MCF 10A (cell line): ENCODE data around the gene CRACR2B. TPM values are rescaled to one million over a fixed set of nuclear protein-coding genes. Genes with fewer than 3 reads are reported as not detected.

Experiments
- BruUV-seq: library from RNA; stranded (reverse); fragments of 400-500 nt; replicated peaks from 2 replicates; lab custom pipeline; 2021; lab: Mats Ljungman, UMichigan
- CTCF ChIA-PET: fragments of 300-600 bp; sonication (Branson Sonifier 250); formaldehyde crosslinking; extraction: SDS; loops from one replicate; lab custom pipeline; 2021; ENCODE audit warnings: antibody characterized with exemption, inconsistent platforms; lab: Yijun Ruan, JAX
- POLR2A ChIA-PET: fragments of 300-600, 350-650 bp; sonication (Branson Sonifier 250); formaldehyde crosslinking; extraction: SDS; loops from one replicate; lab custom pipeline; 2020; ENCODE audit warnings: antibody characterized with exemption, inconsistent platforms; lab: Yijun Ruan, JAX
- DNase-seq: peaks from one replicate; pipeline ENCODE4 v3.0.0-alpha.2; 2018; ENCODE audit not compliant: unreplicated experiment
- H3K27ac Mint-ChIP-seq: one replicate; pipeline ENCODE4 v1.8.0; 2022; ENCODE audit warnings: mild to moderate bottlenecking, low read depth, mixed read lengths; ENCODE audit not compliant: unreplicated experiment
- H3K27me3 Mint-ChIP-seq: one replicate; pipeline ENCODE4 v1.8.0; 2022; ENCODE audit warnings: mixed read lengths; ENCODE audit not compliant: insufficient read depth, unreplicated experiment
- H3K36me3 Mint-ChIP-seq: one replicate; pipeline ENCODE4 v1.8.0; 2022; ENCODE audit warnings: mild to moderate bottlenecking, moderate library complexity, mixed read lengths; ENCODE audit not compliant: insufficient read depth, unreplicated experiment
- H3K4me1 Mint-ChIP-seq: one replicate; pipeline ENCODE4 v1.8.0; 2022; ENCODE audit warnings: mixed read lengths; ENCODE audit not compliant: insufficient read depth, unreplicated experiment
- H3K4me3 Mint-ChIP-seq: one replicate; pipeline ENCODE4 v1.8.0; 2022; ENCODE audit warnings: mild to moderate bottlenecking, moderate library complexity, mixed read lengths; ENCODE audit not compliant: unreplicated experiment
- H3K9me3 Mint-ChIP-seq: one replicate; pipeline ENCODE4 v1.8.0; 2022; ENCODE audit warnings: mixed read lengths; ENCODE audit not compliant: unreplicated experiment
- CTCF ChIP-seq: fragments of 200-600 bp; IDR thresholded peaks from one replicate; pipeline ENCODE4 v1.8.0; 2022; ENCODE audit warnings: antibody characterized with exemption, mild to moderate bottlenecking; ENCODE audit not compliant: unreplicated experiment
- intact Hi-C: fragments of 100-400 bp; cut with micrococcal nuclease; formaldehyde crosslinking; loops from 2 replicates; pipeline ENCODE4 v1.14.1; 2022
- total RNA-seq: library from RNA; stranded (reverse); gene quantifications from 2 replicates; pipeline ENCODE4 v1.2.3, GENCODE V29; 2022

CRACR2B gene
- total RNA-seq, 1 experiment from 2014 or later = 1.2 TPM

- ChIA-PET POLR2A (interaction anchor here (0.6 to 1.5 kb wide), 3 partner anchors 8 to 35 kb away, joined by 3 read pairs; partner anchors contain the start of gene CHID1), CTCF (no interaction called here)
- no peak overlapping the region for H3K4me3 Mint-ChIP-seq
- DNase-seq = no peak
- no TSS peak for BruUV-seq
- H3K36me3 Mint-ChIP-seq = peaks cover 32% of the 10 kb centered on the region
- no peak overlapping the region for H3K27ac Mint-ChIP-seq
- TF ChIP-seq CTCF = no peak
- no peaks in the 10 kb centered on the region for H3K9me3 Mint-ChIP-seq
- H3K4me1 Mint-ChIP-seq = no peaks in the 10 kb centered on the region
- no peaks in the 10 kb centered on the region for H3K27me3 Mint-ChIP-seq
- intact Hi-C loops = no loop called here
Observed at GRCh38 chr11:875769-876301, 48.1 kb downstream of the CRACR2B start.

GRCh38 chr11:876545-876944 lies 48.8 kb downstream of the CRACR2B start:
- TF ChIP-seq CTCF = no peak
- ChIA-PET CTCF (interaction anchor here (0.6 kb wide), 3 partner anchors 51 to 1312 kb away, joined by 3 to 4 read pairs (median 3); no protein-coding TSS in a partner anchor), POLR2A (interaction anchor here (0.6 to 1.5 kb wide), 3 partner anchors 9 to 683 kb away, joined by 3 to 4 read pairs (median 3); partner anchors contain the start of gene CHID1)
- no peaks in the 10 kb centered on the region for H3K9me3 Mint-ChIP-seq
- no peak for DNase-seq
- no peaks in the 10 kb centered on the region for H3K27me3 Mint-ChIP-seq
- no peak overlapping the region for H3K4me3 Mint-ChIP-seq
- H3K36me3 Mint-ChIP-seq = peaks cover 38% of the 10 kb centered on the region
- intact Hi-C loops = no loop called here
- no TSS peak for BruUV-seq
- no peaks in the 10 kb centered on the region for H3K4me1 Mint-ChIP-seq
- H3K27ac Mint-ChIP-seq = no peak overlapping the region

GRCh38 chr11:877565-877964 lies 49.8 kb downstream of the CRACR2B start:
- no peak for DNase-seq
- Mint-ChIP-seq H3K27me3 (no peaks in the 10 kb centered on the region), H3K27ac (no peak overlapping the region), H3K9me3 (no peaks in the 10 kb centered on the region), H3K4me1 (no peaks in the 10 kb centered on the region), H3K36me3 (peaks cover 38% of the 10 kb centered on the region), H3K4me3 (no peak overlapping the region)
- ChIA-PET POLR2A (interaction anchor here (1.4 kb wide), 1 partner anchor 10 kb away, joined by 4 read pairs; no protein-coding TSS in a partner anchor), CTCF (interaction anchor here (0.6 to 0.8 kb wide), 2 partner anchors 31 to 39 kb away, joined by 3 read pairs; no protein-coding TSS in a partner anchor)
- intact Hi-C loops = no loop called here
- no TSS peak for BruUV-seq
- no peak for TF ChIP-seq CTCF

- no TSS peak for BruUV-seq
- H3K27ac Mint-ChIP-seq = no peak overlapping the region
- POLR2A ChIA-PET = no interaction called here
Observed at GRCh38 chr11:880447-880846, 52.7 kb downstream of the CRACR2B start.

More at GRCh38 chr11:880447-880846, 52.7 kb downstream of the CRACR2B start:
- Mint-ChIP-seq H3K27me3 (no peaks in the 10 kb centered on the region), H3K4me3 (no peak overlapping the region), H3K4me1 (no peaks in the 10 kb centered on the region), H3K36me3 (peaks cover 22% of the 10 kb centered on the region), H3K9me3 (no peaks in the 10 kb centered on the region)
- CTCF ChIA-PET = interaction anchor here (0.6 kb wide), 1 partner anchor 185 kb away, joined by 4 read pairs; the partner anchor contains the start of gene TMEM80
- intact Hi-C loops = no loop called here
- no peak for TF ChIP-seq CTCF
- no peak for DNase-seq

Other genes with a start within 250 kb of the CRACR2B start
- 7.7 and 9.5 TPM in 2 replicates for gene IRF7, start 212.0 kb upstream of the CRACR2B start, total RNA-seq
- gene CDHR5, start 203.0 kb upstream of the CRACR2B start, total RNA-seq = not detected in 2 replicates
- gene SCT, start 200.7 kb upstream of the CRACR2B start, total RNA-seq = not detected in 2 replicates
- 0.44 and 1.3 TPM in 2 replicates for gene DRD4, start 190.7 kb upstream of the CRACR2B start, total RNA-seq
- gene DEAF1, start 132.7 kb upstream of the CRACR2B start, total RNA-seq = 46.8 and 54.1 TPM in 2 replicates
- gene TMEM80, start 132.1 kb upstream of the CRACR2B start, total RNA-seq = 12.2 and 12.8 TPM in 2 replicates
- 109 and 119 TPM in 2 replicates for gene EPS8L2, start 121.7 kb upstream of the CRACR2B start, total RNA-seq
- gene TALDO1, start 80.5 kb upstream of the CRACR2B start, total RNA-seq = 93.8 and 137 TPM in 2 replicates
- 54.6 and 67.7 TPM in 2 replicates for gene GATD1, start 50.4 kb upstream of the CRACR2B start, total RNA-seq
- not detected in 2 replicates for gene CEND1, start 37.8 kb upstream of the CRACR2B start, total RNA-seq
- 34.0 and 36.5 TPM in 2 replicates for gene SLC25A22, start 29.6 kb upstream of the CRACR2B start, total RNA-seq
- 15.8 and 22.1 TPM in 2 replicates for gene PIDD1, start 22.7 kb upstream of the CRACR2B start, total RNA-seq
- gene RPLP2, start 18.0 kb upstream of the CRACR2B start, total RNA-seq = 1,886 and 2,142 TPM in 2 replicates
- gene PNPLA2, start 9.0 kb upstream of the CRACR2B start, total RNA-seq = 100 and 112 TPM in 2 replicates
- gene CD151, start 5.0 kb downstream of the CRACR2B start, total RNA-seq = 404 and 412 TPM in 2 replicates
- 96.9 and 118 TPM in 2 replicates for gene POLR2L, start 14.6 kb downstream of the CRACR2B start, total RNA-seq
- 118 and 148 TPM in 2 replicates for gene TSPAN4, start 14.9 kb downstream of the CRACR2B start, total RNA-seq
- gene CHID1, start 82.9 kb downstream of the CRACR2B start, total RNA-seq = 82.1 and 94.8 TPM in 2 replicates
- gene AP2A2, start 98.0 kb downstream of the CRACR2B start, total RNA-seq = 70.5 and 70.6 TPM in 2 replicates
- not detected in 2 replicates for gene MUC6, start 208.8 kb downstream of the CRACR2B start, total RNA-seq
- gene MUC2, start 247.0 kb downstream of the CRACR2B start, total RNA-seq = 0.02 TPM in 2 replicates